Transverse colon (tissue), 4 donors: ENCODE measurements around the gene SRRM4. TPM values are rescaled to one million over a fixed set of nuclear protein-coding genes. Genes with fewer than 3 reads are reported as not detected.

Experiments
- DNase-seq: peaks from one replicate; pipeline ENCODE4 v3.0.0-alpha.2; 2019
- H3K27ac ChIP-seq, 4 donors: fragments of 200-600 bp; sonication (generic); 2 replicates each; pipeline ENCODE4 v1.5.1; 2016 to 2018; ENCODE audit warnings: inconsistent platforms in 4 of 4
- H3K27me3 ChIP-seq: fragments of 200-600 bp; sonication (generic); 2 replicates; pipeline ENCODE4 v1.5.1; 2017; ENCODE audit warnings: inconsistent platforms
- H3K36me3 ChIP-seq, 4 donors: fragments of 200-600 bp; sonication (generic); 2 replicates each; pipeline ENCODE4 v1.5.1; 2017 to 2019; ENCODE audit warnings: inconsistent platforms in 4 of 4
- H3K4me1 ChIP-seq, 4 donors: fragments of 200-600 bp; sonication (generic); 2 replicates each; pipeline ENCODE4 v1.5.1; 2017 to 2020; ENCODE audit warnings: inconsistent platforms in 4 of 4
- H3K4me3 ChIP-seq, 4 donors: fragments of 200-600 bp; sonication (generic); 1 replicate in 1 of 4; 2 replicates in 3 of 4; pipeline versions ENCODE4 v1.5.1 to v1.6.1; 2017 to 2019; ENCODE audit warnings: inconsistent platforms in 4 of 4
- H3K9me3 ChIP-seq, 2 donors: fragments of 200-600 bp; sonication (generic); 2 replicates each; pipeline ENCODE4 v1.5.1; 2017 to 2019; ENCODE audit warnings: inconsistent platforms in 2 of 2
- EP300 ChIP-seq: sonication (generic); formaldehyde crosslinking; IDR thresholded peaks from one replicate; pipeline ENCODE4 v1.6.1; 2017; ENCODE audit warnings: antibody characterized with exemption, low read depth
- POLR2A ChIP-seq: fragments of 450-650 bp; IDR thresholded peaks from one replicate; pipeline ENCODE4 v1.6.1; 2016; ENCODE audit warnings: antibody characterized with exemption, mild to moderate bottlenecking, moderate library complexity
- POLR2AphosphoS5 ChIP-seq, 3 donors: sonication (generic); formaldehyde crosslinking; IDR thresholded peaks; one replicate each; pipeline ENCODE4 v1.6.1; 2016; ENCODE audit warnings: antibody characterized with exemption in 3 of 3
- WGBS, 2 donors: methylation state at CpG; one replicate each; pipeline ENCODE4 v1.1.5; 2018; ENCODE audit warnings: low coverage in 1 of 2; 5-methylcytosine and 5-hydroxymethylcytosine counted together
- in situ Hi-C, 4 donors: fragments of 200-750 bp; cut with MboI; loops; one replicate each; pipeline versions ENCODE4 v1.15.0 to v1.15.1; 2017; ENCODE audit warnings: low sequenced_read_pairs in 3 of 4, low pct_ligation_motif_present in 1 of 4, low pct_unique_long_range_greater_than_20kb in 1 of 4
- intact Hi-C: fragments of 100-400 bp; cut with DNase I; formaldehyde crosslinking; loops from one replicate; pipeline ENCODE4 v1.15.1; 2023; ENCODE audit warnings: low total_unique reads
- total RNA-seq, 4 donors: library from RNA; depleted of rRNA; stranded (reverse); fragments of >200 nt; gene quantifications; one replicate each; pipeline ENCODE4 v1.1.0, GENCODE V29; 2016
- TF ChIP-seq, protein P1 (sequence below), 5 experiments: fragments of 200-600 bp in 3 of 5; fragments of 450-650 bp in 2 of 5; sonication (generic) in 3 of 5; IDR thresholded peaks; 1 replicate in 2 of 5; 2 replicates in 3 of 5; pipeline ENCODE4 v1.5.1; 2016 to 2017; ENCODE audit warnings: antibody characterized with exemption in 5 of 5, inconsistent platforms in 3 of 5, mild to moderate bottlenecking in 2 of 5, moderate library complexity in 1 of 5

SRRM4 gene
- total RNA-seq: under 1 TPM in 1 of 4 donors, not detected in 3; 0.14 TPM

- H3K27ac ChIP-seq: no peak within 1 kb of the TSS
- no peak for DNase-seq
Observed at GRCh38 chr12:118981285-118982211, at the start of gene SRRM4. Gene SRRM4, plus strand, starts transcription at chr12:118981541. Its CDS starts 342 bp downstream, at chr12:118981883.

GRCh38 chr12:118946256-118946655, 35.1 kb upstream of the SRRM4 start:
- in situ Hi-C loops: no loop called here
- no peaks in the 10 kb centered on the region for H3K27me3 ChIP-seq
- TF ChIP-seq POLR2A: no peak
- TF ChIP-seq, protein P1, sequence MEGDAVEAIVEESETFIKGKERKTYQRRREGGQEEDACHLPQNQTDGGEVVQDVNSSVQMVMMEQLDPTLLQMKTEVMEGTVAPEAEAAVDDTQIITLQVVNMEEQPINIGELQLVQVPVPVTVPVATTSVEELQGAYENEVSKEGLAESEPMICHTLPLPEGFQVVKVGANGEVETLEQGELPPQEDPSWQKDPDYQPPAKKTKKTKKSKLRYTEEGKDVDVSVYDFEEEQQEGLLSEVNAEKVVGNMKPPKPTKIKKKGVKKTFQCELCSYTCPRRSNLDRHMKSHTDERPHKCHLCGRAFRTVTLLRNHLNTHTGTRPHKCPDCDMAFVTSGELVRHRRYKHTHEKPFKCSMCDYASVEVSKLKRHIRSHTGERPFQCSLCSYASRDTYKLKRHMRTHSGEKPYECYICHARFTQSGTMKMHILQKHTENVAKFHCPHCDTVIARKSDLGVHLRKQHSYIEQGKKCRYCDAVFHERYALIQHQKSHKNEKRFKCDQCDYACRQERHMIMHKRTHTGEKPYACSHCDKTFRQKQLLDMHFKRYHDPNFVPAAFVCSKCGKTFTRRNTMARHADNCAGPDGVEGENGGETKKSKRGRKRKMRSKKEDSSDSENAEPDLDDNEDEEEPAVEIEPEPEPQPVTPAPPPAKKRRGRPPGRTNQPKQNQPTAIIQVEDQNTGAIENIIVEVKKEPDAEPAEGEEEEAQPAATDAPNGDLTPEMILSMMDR (IDR thresholded peaks at IDR 0.05): no peak
- TF ChIP-seq EP300: no peak
- TF ChIP-seq POLR2AphosphoS5 (IDR thresholded peaks at IDR 0.05): no peak
- no peak for DNase-seq
- WGBS, 2 donors: 30 to 56% methylated on average over 2 to 10 of the region's 10 CpGs
- H3K4me3 ChIP-seq: no peak overlapping the region
- intact Hi-C loops: no loop called here
- no peaks in the 10 kb centered on the region for H3K9me3 ChIP-seq
- no peaks in the 10 kb centered on the region for H3K4me1 ChIP-seq
- no peaks in the 10 kb centered on the region for H3K36me3 ChIP-seq
- no peak overlapping the region for H3K27ac ChIP-seq

More at GRCh38 chr12:118981285-118982211, at the start of gene SRRM4:
- no peaks in the 10 kb centered on the region for H3K9me3 ChIP-seq
- H3K4me1 ChIP-seq: peaks cover 0 to 6% (median under 1%) of the 10 kb centered on the region in 4 donors
- 12% methylated on average over 46 of the region's 64 CpGs; no CpG with 5 or more reads in 1 of the 2 donors for WGBS, 2 donors
- in situ Hi-C loops: loop anchor here in 1 of 4 donors (25.0 kb wide), 1 partner anchor 556 kb away; no protein-coding TSS in a partner anchor
- H3K4me3 ChIP-seq: no peak within 1 kb of the TSS
- intact Hi-C loops: loop anchor here (5.0 to 10.0 kb wide), 2 partner anchors 563 to 1944 kb away; no protein-coding TSS in a partner anchor
- H3K36me3 ChIP-seq: no peaks in the 10 kb centered on the region
- TF ChIP-seq, protein P1 (IDR thresholded peaks at IDR 0.05): no peak
- TF ChIP-seq POLR2A (no peak), POLR2AphosphoS5 (IDR thresholded peaks at IDR 0.05) (no peak), EP300 (no peak)
- peaks cover 52% of the 10 kb centered on the region for H3K27me3 ChIP-seq

DNA sequence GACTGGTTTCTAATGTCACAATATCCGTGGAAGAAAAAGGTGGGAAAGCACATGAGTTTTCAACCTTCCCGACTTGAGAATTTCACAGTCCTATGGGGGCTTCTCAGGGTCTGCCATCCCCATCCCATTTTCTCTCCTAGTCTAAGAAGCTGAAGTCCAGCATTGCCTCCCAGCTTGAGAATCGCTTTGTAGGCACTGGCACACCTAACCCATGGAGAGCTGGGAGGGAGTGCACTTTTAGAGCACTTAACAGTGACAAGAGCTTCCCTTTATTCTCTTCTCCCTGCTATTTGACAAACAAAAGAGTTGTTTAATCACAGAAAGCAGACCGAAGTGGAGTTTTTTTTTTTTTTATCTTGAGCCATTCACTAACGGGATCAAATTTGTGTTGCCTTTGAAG, 22.8 kb upstream of the SRRM4 start:
- no peaks in the 10 kb centered on the region for H3K36me3 ChIP-seq
- no peak for TF ChIP-seq POLR2AphosphoS5 (IDR thresholded peaks at IDR 0.05)
- no peak for TF ChIP-seq POLR2A
- TF ChIP-seq EP300: no peak
- TF ChIP-seq, protein P1 (IDR thresholded peaks at IDR 0.05): no peak
- no peaks in the 10 kb centered on the region for H3K27me3 ChIP-seq
- H3K4me3 ChIP-seq: no peak overlapping the region
- H3K27ac ChIP-seq: no peak overlapping the region
- intact Hi-C loops (no loop called here), in situ Hi-C loops (no loop called here)
- DNase-seq: no peak
- no peaks in the 10 kb centered on the region for H3K9me3 ChIP-seq
- WGBS, 2 donors: 40 to 51% methylated on average over 4 to 5 of the region's 5 CpGs
- H3K4me1 ChIP-seq: no peaks in the 10 kb centered on the region

DNA sequence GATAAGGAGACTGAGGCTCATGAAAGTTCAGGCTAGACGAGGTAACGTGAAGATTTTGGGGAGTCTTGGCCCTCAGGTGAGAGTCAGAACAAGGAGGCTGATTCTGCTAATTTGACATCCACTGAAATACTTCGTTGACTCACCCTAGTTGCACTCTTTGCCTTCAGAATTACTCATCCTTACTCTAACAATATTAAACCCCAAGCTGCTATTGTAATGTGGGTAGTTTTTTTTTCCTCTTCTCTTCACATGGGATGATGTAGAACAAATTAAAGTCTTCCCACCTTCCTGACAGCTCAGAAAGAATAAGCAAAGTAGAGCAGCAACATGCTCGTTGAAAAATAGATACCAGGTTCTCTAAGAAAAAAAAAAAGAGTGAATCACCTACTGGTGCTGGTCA, 22.0 kb upstream of the SRRM4 start:
- Histone ChIP-seq H3K36me3 (no peaks in the 10 kb centered on the region), H3K9me3 (no peaks in the 10 kb centered on the region), H3K27me3 (no peaks in the 10 kb centered on the region), H3K4me3 (no peak overlapping the region), H3K4me1 (no peaks in the 10 kb centered on the region), H3K27ac (no peak overlapping the region)
- intact Hi-C loops: no loop called here
- TF ChIP-seq, protein P1 (IDR thresholded peaks at IDR 0.05): no peak
- no peak for TF ChIP-seq POLR2AphosphoS5 (IDR thresholded peaks at IDR 0.05)
- no peak for TF ChIP-seq EP300
- no peak for TF ChIP-seq POLR2A
- WGBS, 2 donors: 44 to 71% methylated on average over 4 of the region's 4 CpGs
- in situ Hi-C loops: no loop called here
- DNase-seq: no peak
